Activated CD8-positive, alpha-beta T cell treated with anti-CD3 and anti-CD28 coated beads for 36 hours (primary cell): ENCODE data around the gene LRRC1. TPM values are rescaled to one million over a fixed set of nuclear protein-coding genes. Genes with fewer than 3 reads are reported as not detected.

Source experiments
- ATAC-seq: fragments of 200-7000 bp; cut with Tn5 transposase; one replicate; pipeline ENCODE4 v1.10.0; 2021; ENCODE audit warnings: mild to moderate bottlenecking, moderate library complexity
- CTCF ChIA-PET: fragments of 350-600 bp; sonication (Branson Sonifier 250); formaldehyde crosslinking; loops from one replicate; lab custom pipeline; 2021; ENCODE audit warnings: antibody characterized with exemption; lab: Charles Lee
- POLR2A ChIA-PET: fragments of 350-600 bp; sonication (Branson Sonifier 250); formaldehyde crosslinking; loops from one replicate; lab custom pipeline; 2021; ENCODE audit warnings: antibody characterized with exemption; lab: Charles Lee
- DNase-seq: peaks from one replicate; pipeline ENCODE4 v3.0.0-alpha.2; 2020
- H3K27ac Mint-ChIP-seq: one replicate; pipeline ENCODE4 v1.8.0; 2021; ENCODE audit warnings: mild to moderate bottlenecking, mixed read lengths
- H3K27me3 Mint-ChIP-seq: one replicate; pipeline ENCODE4 v1.8.0; 2021; ENCODE audit warnings: mixed read lengths
- H3K36me3 Mint-ChIP-seq: one replicate; pipeline ENCODE4 v1.8.0; 2021; ENCODE audit warnings: low read depth, mixed read lengths
- H3K4me1 Mint-ChIP-seq: one replicate; pipeline ENCODE4 v1.8.0; 2021; ENCODE audit warnings: low read depth, mixed read lengths
- H3K4me3 Mint-ChIP-seq: one replicate; pipeline ENCODE4 v1.8.0; 2021; ENCODE audit warnings: mild to moderate bottlenecking, moderate library complexity, mixed read lengths
- H3K9me3 Mint-ChIP-seq: one replicate; pipeline ENCODE4 v1.8.0; 2021; ENCODE audit warnings: mixed read lengths
- intact Hi-C: fragments of 100-400 bp; cut with micrococcal nuclease; formaldehyde crosslinking; loops from one replicate; pipeline ENCODE4 v1.10.0; 2022
- total RNA-seq, 2 experiments: library from RNA; stranded (reverse); gene quantifications; one replicate each; pipeline ENCODE4 v1.2.3, GENCODE V29; 2021
- TF ChIP-seq, protein P1 (sequence below): fragments of 200-600 bp; IDR thresholded peaks from one replicate; pipeline ENCODE4 v1.8.0; 2022; ENCODE audit warnings: antibody characterized with exemption, mild to moderate bottlenecking

LRRC1 gene
- total RNA-seq, 2 experiments from 2014 or later = 1.9 to 2.5 TPM

DNA sequence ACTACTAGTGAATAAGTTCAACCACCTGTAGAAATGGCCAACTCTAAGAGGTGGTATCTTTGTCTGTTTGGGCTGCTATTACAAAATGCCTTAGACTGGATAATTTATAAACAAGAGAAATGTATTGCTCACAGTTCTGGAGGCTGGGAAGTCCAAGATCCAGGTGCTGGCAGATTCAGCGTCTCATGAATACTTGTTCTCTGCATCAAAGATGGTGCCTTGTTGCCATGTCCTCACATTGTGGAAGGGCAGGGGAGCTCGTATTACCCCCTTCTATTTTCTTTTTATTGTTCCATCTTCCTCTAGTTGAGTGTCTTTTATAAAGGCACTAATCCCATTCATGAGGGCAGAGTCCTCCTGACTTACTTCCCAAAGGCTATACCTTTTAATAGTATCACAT is 58.0 kb downstream of the LRRC1 start:
- H3K36me3 Mint-ChIP-seq = no peaks in the 10 kb centered on the region
- intact Hi-C loops = no loop called here
- DNase-seq (no peak), ATAC-seq (no peak)
- H3K27ac Mint-ChIP-seq = no peak overlapping the region
- CTCF ChIA-PET = interaction anchor here (0.6 kb wide), 1 partner anchor 1274 kb away, joined by 3 read pairs; no protein-coding TSS in a partner anchor
- TF ChIP-seq, protein P1, sequence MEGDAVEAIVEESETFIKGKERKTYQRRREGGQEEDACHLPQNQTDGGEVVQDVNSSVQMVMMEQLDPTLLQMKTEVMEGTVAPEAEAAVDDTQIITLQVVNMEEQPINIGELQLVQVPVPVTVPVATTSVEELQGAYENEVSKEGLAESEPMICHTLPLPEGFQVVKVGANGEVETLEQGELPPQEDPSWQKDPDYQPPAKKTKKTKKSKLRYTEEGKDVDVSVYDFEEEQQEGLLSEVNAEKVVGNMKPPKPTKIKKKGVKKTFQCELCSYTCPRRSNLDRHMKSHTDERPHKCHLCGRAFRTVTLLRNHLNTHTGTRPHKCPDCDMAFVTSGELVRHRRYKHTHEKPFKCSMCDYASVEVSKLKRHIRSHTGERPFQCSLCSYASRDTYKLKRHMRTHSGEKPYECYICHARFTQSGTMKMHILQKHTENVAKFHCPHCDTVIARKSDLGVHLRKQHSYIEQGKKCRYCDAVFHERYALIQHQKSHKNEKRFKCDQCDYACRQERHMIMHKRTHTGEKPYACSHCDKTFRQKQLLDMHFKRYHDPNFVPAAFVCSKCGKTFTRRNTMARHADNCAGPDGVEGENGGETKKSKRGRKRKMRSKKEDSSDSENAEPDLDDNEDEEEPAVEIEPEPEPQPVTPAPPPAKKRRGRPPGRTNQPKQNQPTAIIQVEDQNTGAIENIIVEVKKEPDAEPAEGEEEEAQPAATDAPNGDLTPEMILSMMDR = no peak
- H3K4me1 Mint-ChIP-seq = peaks cover 10% of the 10 kb centered on the region
- no peaks in the 10 kb centered on the region for H3K9me3 Mint-ChIP-seq
- no peaks in the 10 kb centered on the region for H3K27me3 Mint-ChIP-seq
- no peak overlapping the region for H3K4me3 Mint-ChIP-seq
- POLR2A ChIA-PET = no interaction called here

DNA sequence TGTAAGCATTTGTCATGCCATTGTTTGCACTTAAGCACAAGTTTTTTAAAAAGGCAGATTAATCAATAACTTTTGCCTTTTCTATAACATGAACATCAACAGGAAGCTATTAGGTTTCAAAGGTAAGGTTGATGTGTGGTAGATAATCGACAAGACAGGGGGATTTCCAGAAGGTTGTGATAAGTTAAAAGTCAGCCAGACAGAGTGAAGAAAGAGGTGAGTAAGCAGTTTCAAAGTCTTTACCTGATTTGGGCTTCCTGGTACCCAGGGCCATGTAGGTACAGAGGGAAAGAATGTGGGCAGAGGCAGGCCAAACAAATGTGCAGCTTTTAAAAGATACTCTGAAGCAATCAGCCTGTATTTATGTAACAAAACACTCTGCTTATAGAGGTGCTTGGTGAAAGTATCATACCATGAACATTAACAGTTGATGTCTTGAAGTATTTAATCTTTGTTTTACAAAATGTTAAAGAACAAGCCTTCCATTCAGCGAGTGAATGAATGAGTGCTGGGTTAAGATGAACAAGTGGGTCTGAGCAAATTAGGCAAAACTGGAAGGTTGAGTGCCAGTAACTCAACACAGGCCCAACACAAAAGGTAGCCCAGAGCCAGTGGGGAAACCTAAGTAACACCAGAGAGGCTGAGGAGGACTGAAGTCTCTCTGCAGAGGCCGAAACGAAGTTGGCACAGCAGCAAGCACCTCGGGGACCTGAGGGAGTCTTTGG is 60.2 kb downstream of the LRRC1 start:
- H3K4me1 Mint-ChIP-seq = peaks cover 10% of the 10 kb centered on the region
- ATAC-seq (no peak), DNase-seq (no peak)
- POLR2A ChIA-PET = no interaction called here
- no peaks in the 10 kb centered on the region for H3K9me3 Mint-ChIP-seq
- no peaks in the 10 kb centered on the region for H3K36me3 Mint-ChIP-seq
- intact Hi-C loops = no loop called here
- no peak overlapping the region for H3K27ac Mint-ChIP-seq
- H3K27me3 Mint-ChIP-seq = no peaks in the 10 kb centered on the region
- no peak overlapping the region for H3K4me3 Mint-ChIP-seq
- CTCF ChIA-PET = no interaction called here
- TF ChIP-seq, protein P1 = no peak

DNA sequence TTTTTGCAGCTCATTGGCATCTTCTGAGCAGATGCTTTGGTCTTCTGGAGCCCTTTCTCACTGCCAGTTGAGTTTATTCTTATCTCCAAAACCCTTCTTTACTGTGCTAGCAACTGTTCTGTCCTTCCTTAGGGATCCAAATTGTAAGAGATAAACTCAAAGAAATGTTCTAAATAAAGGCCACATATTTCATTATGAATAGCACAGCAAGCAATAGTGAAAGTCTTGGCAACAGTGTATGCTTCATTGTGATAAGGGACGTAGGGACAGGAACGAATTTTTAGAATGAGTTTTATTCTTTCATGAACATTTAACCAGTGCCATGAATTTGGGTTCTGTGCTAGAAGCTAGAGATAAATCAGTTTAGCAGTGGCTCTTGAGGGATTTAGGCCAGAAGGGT is 61.1 kb downstream of the LRRC1 start:
- POLR2A ChIA-PET = interaction anchor here (0.5 kb wide), 1 partner anchor 1812 kb away, joined by 3 read pairs; no protein-coding TSS in a partner anchor
- H3K4me1 Mint-ChIP-seq = peaks cover 10% of the 10 kb centered on the region
- H3K27ac Mint-ChIP-seq = no peak overlapping the region

DNA sequence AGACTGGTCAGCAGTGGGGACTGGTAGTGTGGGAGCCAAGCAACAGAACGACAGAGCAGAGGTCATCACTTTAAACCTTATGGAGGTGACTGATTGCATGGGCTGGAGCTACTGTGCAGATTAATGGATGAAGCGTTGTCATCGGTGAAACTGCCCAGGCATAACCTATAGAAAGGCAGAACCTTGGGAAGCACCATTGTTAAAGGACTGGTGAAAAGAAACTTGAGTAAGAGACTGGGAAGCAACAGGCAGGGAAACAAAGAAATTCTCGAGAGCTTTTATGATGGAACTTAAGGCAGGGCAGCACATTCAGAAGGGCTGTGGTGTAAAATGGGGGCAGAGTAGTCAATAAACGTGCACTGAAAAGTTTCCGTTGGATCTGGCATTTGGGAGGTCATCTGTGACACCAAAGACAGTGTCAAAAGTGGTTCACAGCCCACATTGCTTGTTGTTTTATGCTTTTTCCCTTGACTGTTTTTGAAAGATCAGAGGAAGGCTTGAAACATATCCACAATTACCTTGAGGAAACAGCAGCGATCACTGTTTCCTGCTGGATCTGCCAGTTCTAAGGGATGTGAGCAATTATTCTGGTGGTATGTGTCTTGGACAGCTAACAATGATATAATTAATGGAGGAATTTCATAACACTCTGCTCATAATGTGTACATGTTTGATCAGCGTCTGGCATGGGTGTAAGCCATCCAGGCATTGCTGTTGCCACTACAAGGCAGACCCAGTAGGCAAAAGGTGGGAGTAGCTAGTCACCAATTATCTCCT is 62.7 kb downstream of the LRRC1 start:
- Mint-ChIP-seq H3K27me3 (no peaks in the 10 kb centered on the region), H3K9me3 (no peaks in the 10 kb centered on the region), H3K36me3 (no peaks in the 10 kb centered on the region), H3K4me1 (peaks cover 12% of the 10 kb centered on the region), H3K4me3 (no peak overlapping the region), H3K27ac (no peak overlapping the region)
- POLR2A ChIA-PET = no interaction called here
- ATAC-seq = no peak
- TF ChIP-seq, protein P1 = no peak
- DNase-seq = no peak
- intact Hi-C loops = no loop called here
- CTCF ChIA-PET = no interaction called here

More for the DNA sequence above, 61.1 kb downstream of the LRRC1 start:
- ATAC-seq (no peak), DNase-seq (no peak)
- H3K9me3 Mint-ChIP-seq = no peaks in the 10 kb centered on the region
- TF ChIP-seq, protein P1 = no peak
- H3K36me3 Mint-ChIP-seq = no peaks in the 10 kb centered on the region
- H3K27me3 Mint-ChIP-seq = no peaks in the 10 kb centered on the region
- H3K4me3 Mint-ChIP-seq = no peak overlapping the region
- CTCF ChIA-PET = no interaction called here
- intact Hi-C loops = no loop called here

DNA sequence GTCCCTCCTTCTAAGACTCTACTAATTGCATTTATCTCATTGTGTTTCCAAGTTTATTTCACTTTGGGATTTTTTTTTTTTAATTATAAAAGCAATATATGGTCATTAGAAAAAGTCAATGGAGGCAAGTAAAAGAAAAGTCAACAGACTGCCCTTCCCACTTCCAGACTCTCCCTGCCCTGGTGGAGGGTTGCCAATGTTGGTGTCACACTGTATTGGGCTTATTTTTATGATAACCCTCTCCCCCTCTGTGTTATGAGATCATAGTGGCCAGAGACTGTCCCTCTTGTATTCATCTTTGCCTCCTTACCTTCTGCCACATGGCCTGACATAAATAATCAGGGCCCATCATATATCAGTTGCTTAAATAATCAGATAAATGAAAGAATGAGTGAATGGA is 63.4 kb downstream of the LRRC1 start:
- Mint-ChIP-seq H3K36me3 (no peaks in the 10 kb centered on the region), H3K4me1 (peaks cover 12% of the 10 kb centered on the region), H3K27me3 (no peaks in the 10 kb centered on the region), H3K4me3 (no peak overlapping the region), H3K9me3 (no peaks in the 10 kb centered on the region), H3K27ac (no peak overlapping the region)
- intact Hi-C loops = no loop called here
- no peak for DNase-seq
- no peak for ATAC-seq
- TF ChIP-seq, protein P1 = no peak
- POLR2A ChIA-PET = no interaction called here
- CTCF ChIA-PET = no interaction called here
